DMS79 treated with DMSO at 0.1 percent for 48 hours (cell line): ENCODE results near the gene TMEM252.

Source experiments
- DNase-seq: peaks from one replicate; lab custom pipeline; 2025; lab: John Stamatoyannopoulos, UW

The TMEM252 gene

GRCh38 chr9:68541568-68541967, 885 bp upstream of the TMEM252 start:
- no peak for DNase-seq

GRCh38 chr9:68538200-68538599, 2.5 kb downstream of the TMEM252 start:
- no peak for DNase-seq

GRCh38 chr9:68537616-68537880, 3.1 kb downstream of the TMEM252 start:
- DNase-seq, result no peak

- no peak for DNase-seq
These were observed 3.6 kb downstream of the TMEM252 start for GRCh38 chr9:68536876-68537615.

GRCh38 chr9:68533678-68534077, 7.0 kb downstream of the TMEM252 start:
- no peak for DNase-seq

- no peak for DNase-seq
These were observed 8.6 kb downstream of the TMEM252 start for GRCh38 chr9:68532131-68532530.

GRCh38 chr9:68530618-68531017, 10.1 kb downstream of the TMEM252 start:
- no peak for DNase-seq

GRCh38 chr9:68523367-68523936, 17.2 kb downstream of the TMEM252 start:
- no peak for DNase-seq

GRCh38 chr9:68522954-68523353, 17.7 kb downstream of the TMEM252 start:
- DNase-seq, result no peak

- DNase-seq, result no peak
These were observed 18.6 kb downstream of the TMEM252 start for GRCh38 chr9:68522131-68522530.

GRCh38 chr9:68515326-68516017, 25.2 kb downstream of the TMEM252 start:
- DNase-seq, result no peak

GRCh38 chr9:68513981-68514380, 26.7 kb downstream of the TMEM252 start:
- no peak for DNase-seq

- no peak for DNase-seq
These were observed 27.3 kb downstream of the TMEM252 start for GRCh38 chr9:68513385-68513784.

GRCh38 chr9:68509689-68510088, 31.0 kb downstream of the TMEM252 start:
- no peak for DNase-seq

- no peak for DNase-seq
These were observed 32.1 kb downstream of the TMEM252 start for GRCh38 chr9:68508547-68508946.

GRCh38 chr9:68507806-68508145, 32.9 kb downstream of the TMEM252 start:
- DNase-seq, result no peak

- no peak for DNase-seq
These were observed 33.4 kb downstream of the TMEM252 start for GRCh38 chr9:68507130-68507805.

- DNase-seq, result no peak
These were observed 34.1 kb downstream of the TMEM252 start for GRCh38 chr9:68506551-68506950.

- peak; percentile 1 for DNase-seq
These were observed 34.8 kb downstream of the TMEM252 start for GRCh38 chr9:68505681-68506409.

- no peak for DNase-seq
These were observed 38.4 kb downstream of the TMEM252 start for GRCh38 chr9:68502279-68502678.

GRCh38 chr9:68500457-68501381, 40.0 kb downstream of the TMEM252 start:
- peak; percentile 22 for DNase-seq
